ENCODE results near the gene TRIM52. TPM values are rescaled to one million over a fixed set of nuclear protein-coding genes. Genes with fewer than 3 reads are reported as not detected.

TRIM52 gene
- total and polyA plus RNA-seq, 10 of the 15 experiments (the other 5 are each of a cell fraction or from before 2014, with no cell fraction given), result 1.4 to 24.3 (median 8.1) TPM

DNA sequence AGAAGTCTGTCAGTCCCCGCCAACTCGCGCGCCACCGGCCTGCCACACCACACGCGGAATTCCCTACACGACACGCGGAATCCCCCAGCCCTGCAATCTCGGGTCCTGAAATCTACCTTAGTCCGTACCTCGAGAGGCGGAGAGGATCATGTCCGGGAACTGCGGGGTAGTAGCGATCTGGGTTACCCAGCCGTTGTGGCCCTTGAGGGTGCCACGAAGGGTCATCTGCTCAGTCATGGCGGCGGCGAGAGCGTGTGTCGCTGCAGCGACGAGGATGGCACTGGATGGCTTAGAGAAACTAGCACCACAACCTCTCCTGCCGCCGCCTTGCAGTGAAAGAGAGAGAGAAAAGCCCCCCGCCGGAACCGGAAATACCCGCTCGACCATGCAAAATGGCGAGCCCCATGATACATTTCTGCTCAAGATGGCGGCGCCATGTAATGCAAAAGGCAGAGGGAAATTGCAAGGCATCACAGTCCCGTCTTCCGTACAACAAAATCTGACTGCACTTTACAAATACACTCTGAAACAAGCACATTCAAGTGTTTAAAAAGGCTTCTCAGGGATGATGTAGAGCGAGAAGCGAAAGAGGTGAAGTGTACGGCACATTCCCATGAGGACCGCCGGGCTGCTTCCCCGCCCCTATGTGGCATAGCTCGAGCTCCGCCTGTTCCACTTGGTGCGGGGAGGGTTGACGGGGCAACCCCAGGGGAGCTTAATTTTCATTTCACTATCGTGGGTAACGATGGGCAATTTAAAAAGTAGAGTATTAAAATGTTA, 17.2 kb downstream of the TRIM52 start, which contains the start of gene RACK1 (continued):
- TF ChIP-seq, protein P1, sequence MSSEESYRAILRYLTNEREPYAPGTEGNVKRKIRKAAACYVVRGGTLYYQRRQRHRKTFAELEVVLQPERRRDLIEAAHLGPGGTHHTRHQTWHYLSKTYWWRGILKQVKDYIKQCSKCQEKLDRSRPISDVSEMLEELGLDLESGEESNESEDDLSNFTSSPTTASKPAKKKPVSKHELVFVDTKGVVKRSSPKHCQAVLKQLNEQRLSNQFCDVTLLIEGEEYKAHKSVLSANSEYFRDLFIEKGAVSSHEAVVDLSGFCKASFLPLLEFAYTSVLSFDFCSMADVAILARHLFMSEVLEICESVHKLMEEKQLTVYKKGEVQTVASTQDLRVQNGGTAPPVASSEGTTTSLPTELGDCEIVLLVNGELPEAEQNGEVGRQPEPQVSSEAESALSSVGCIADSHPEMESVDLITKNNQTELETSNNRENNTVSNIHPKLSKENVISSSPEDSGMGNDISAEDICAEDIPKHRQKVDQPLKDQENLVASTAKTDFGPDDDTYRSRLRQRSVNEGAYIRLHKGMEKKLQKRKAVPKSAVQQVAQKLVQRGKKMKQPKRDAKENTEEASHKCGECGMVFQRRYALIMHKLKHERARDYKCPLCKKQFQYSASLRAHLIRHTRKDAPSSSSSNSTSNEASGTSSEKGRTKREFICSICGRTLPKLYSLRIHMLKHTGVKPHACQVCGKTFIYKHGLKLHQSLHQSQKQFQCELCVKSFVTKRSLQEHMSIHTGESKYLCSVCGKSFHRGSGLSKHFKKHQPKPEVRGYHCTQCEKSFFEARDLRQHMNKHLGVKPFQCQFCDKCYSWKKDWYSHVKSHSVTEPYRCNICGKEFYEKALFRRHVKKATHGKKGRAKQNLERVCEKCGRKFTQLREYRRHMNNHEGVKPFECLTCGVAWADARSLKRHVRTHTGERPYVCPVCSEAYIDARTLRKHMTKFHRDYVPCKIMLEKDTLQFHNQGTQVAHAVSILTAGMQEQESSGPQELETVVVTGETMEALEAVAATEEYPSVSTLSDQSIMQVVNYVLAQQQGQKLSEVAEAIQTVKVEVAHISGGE (CRISPR knock-in tag; IDR thresholded peaks at IDR 0.05), result peak; percentile 19; the same call in 1 of the 2 replicates
- TF ChIP-seq POLR2A (IDR thresholded peaks at IDR 0.05; ENCODE audit: low read depth, low read length), result peak; percentile 99
- TF ChIP-seq NR2F1 (conservative IDR thresholded peaks at IDR 0.05), result 0 out of 2 replicates have a peak, but pooled peaks have one; percentile 30
- peak; percentile 96 for TF ChIP-seq CBFB (IDR thresholded peaks at IDR 0.05; ENCODE audit: low read depth)
- no peak for TF ChIP-seq NFXL1 (IDR thresholded peaks at IDR 0.05; ENCODE audit: borderline replicate concordance)
- TF ChIP-seq IRF4 (IDR thresholded peaks at IDR 0.05; ENCODE audit: low read depth, low read length), result 0 out of 2 replicates have a peak, but pooled peaks have one; percentile 49
- peak; percentile 12; the same call in 1 of the 2 replicates for TF ChIP-seq JUNB (IDR thresholded peaks at IDR 0.05)
- peak; percentile 66 for TF ChIP-seq MXI1 (IDR thresholded peaks at IDR 0.05; ENCODE audit: low read depth, low read length)
- TF ChIP-seq, protein P2, sequence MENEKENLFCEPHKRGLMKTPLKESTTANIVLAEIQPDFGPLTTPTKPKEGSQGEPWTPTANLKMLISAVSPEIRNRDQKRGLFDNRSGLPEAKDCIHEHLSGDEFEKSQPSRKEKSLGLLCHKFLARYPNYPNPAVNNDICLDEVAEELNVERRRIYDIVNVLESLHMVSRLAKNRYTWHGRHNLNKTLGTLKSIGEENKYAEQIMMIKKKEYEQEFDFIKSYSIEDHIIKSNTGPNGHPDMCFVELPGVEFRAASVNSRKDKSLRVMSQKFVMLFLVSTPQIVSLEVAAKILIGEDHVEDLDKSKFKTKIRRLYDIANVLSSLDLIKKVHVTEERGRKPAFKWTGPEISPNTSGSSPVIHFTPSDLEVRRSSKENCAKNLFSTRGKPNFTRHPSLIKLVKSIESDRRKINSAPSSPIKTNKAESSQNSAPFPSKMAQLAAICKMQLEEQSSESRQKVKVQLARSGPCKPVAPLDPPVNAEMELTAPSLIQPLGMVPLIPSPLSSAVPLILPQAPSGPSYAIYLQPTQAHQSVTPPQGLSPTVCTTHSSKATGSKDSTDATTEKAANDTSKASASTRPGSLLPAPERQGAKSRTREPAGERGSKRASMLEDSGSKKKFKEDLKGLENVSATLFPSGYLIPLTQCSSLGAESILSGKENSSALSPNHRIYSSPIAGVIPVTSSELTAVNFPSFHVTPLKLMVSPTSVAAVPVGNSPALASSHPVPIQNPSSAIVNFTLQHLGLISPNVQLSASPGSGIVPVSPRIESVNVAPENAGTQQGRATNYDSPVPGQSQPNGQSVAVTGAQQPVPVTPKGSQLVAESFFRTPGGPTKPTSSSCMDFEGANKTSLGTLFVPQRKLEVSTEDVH (IDR thresholded peaks at IDR 0.05; ENCODE audit: low read depth, partially characterized antibody), result peak; percentile 66
- no peak for TF ChIP-seq NFYB (IDR thresholded peaks at IDR 0.05; ENCODE audit: insufficient read depth, low read depth, low read length)
- TF ChIP-seq PAX5 (IDR thresholded peaks at IDR 0.05; ENCODE audit: borderline replicate concordance, low read depth, low read length), result peak; percentile 31; the same call in 1 of the 2 replicates
- no peak for TF ChIP-seq CHD4 (IDR thresholded peaks at IDR 0.05)
- TF ChIP-seq, protein P3, sequence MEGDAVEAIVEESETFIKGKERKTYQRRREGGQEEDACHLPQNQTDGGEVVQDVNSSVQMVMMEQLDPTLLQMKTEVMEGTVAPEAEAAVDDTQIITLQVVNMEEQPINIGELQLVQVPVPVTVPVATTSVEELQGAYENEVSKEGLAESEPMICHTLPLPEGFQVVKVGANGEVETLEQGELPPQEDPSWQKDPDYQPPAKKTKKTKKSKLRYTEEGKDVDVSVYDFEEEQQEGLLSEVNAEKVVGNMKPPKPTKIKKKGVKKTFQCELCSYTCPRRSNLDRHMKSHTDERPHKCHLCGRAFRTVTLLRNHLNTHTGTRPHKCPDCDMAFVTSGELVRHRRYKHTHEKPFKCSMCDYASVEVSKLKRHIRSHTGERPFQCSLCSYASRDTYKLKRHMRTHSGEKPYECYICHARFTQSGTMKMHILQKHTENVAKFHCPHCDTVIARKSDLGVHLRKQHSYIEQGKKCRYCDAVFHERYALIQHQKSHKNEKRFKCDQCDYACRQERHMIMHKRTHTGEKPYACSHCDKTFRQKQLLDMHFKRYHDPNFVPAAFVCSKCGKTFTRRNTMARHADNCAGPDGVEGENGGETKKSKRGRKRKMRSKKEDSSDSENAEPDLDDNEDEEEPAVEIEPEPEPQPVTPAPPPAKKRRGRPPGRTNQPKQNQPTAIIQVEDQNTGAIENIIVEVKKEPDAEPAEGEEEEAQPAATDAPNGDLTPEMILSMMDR (IDR thresholded peaks at IDR 0.05 in 2 of 3, conservative IDR thresholded peaks at IDR 0.05 in 1 of 3; ENCODE audit: control insufficient read depth in 2 of 3, extremely low read depth in 1 of 3, insufficient read depth in 1 of 3, low read depth in 3 of 3, low read length in 3 of 3), result no peak
- no peak for TF ChIP-seq FOS (IDR thresholded peaks at IDR 0.05; ENCODE audit: borderline replicate concordance, extremely low read depth, insufficient read length)
- peak; percentile 66 for TF ChIP-seq RELA (IDR thresholded peaks at IDR 0.05; ENCODE audit: borderline replicate concordance, partially characterized antibody)
- no peak for TF ChIP-seq EGR1 (IDR thresholded peaks at IDR 0.05; ENCODE audit: borderline replicate concordance in 1 of 2, low read depth in 2 of 2, low read length in 2 of 2)
- TF ChIP-seq, protein P4, sequence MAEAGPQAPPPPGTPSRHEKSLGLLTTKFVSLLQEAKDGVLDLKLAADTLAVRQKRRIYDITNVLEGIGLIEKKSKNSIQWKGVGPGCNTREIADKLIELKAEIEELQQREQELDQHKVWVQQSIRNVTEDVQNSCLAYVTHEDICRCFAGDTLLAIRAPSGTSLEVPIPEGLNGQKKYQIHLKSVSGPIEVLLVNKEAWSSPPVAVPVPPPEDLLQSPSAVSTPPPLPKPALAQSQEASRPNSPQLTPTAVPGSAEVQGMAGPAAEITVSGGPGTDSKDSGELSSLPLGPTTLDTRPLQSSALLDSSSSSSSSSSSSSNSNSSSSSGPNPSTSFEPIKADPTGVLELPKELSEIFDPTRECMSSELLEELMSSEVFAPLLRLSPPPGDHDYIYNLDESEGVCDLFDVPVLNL (IDR thresholded peaks at IDR 0.05; ENCODE audit: low read depth, low read length), result no peak
- TF ChIP-seq ZSCAN29 (IDR thresholded peaks at IDR 0.05), result no peak
- TF ChIP-seq, protein P5, sequence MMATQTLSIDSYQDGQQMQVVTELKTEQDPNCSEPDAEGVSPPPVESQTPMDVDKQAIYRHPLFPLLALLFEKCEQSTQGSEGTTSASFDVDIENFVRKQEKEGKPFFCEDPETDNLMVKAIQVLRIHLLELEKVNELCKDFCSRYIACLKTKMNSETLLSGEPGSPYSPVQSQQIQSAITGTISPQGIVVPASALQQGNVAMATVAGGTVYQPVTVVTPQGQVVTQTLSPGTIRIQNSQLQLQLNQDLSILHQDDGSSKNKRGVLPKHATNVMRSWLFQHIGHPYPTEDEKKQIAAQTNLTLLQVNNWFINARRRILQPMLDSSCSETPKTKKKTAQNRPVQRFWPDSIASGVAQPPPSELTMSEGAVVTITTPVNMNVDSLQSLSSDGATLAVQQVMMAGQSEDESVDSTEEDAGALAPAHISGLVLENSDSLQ (IDR thresholded peaks at IDR 0.05), result peak; percentile 38; the same call in 1 of the 2 replicates

Data from GM12878 (cell line).